ENCODE data around the gene DISP2. TPM values are rescaled to one million over a fixed set of nuclear protein-coding genes. Genes with fewer than 3 reads are reported as not detected.

The DISP2 gene
- total RNA-seq, 1 donor from 2014 or later: 3.7 TPM

DNA sequence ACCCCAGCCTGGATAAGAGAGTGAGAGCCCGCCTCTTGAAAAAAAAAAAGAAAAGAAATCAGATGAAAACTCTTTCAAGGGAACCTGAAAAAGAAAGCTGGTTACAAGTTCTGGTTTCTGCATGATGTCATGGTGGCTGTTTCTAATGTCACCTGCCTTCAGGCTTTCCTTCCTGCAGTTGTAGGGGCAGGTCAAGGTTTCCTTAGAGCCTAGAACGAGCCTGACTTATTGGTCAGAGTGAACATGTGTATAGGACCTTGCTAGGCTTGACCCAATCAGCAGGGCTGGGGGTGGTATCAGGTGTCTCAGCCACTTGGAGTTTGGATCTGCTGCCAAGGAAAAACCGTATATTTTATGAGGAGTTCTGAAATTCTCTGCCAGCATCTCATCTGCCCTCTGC is 51.3 kb downstream of the DISP2 start:
- DNase-seq (ENCODE audit: low read depth) (no peak), FAIRE-seq (no peak)
- Histone ChIP-seq H2AFZ (ENCODE audit: low read depth, low read length) (no peak overlapping the region), H3K4me3 (ENCODE audit: insufficient read depth, low read depth, low read length) (no peak overlapping the region), H4K20me1 (ENCODE audit: insufficient read depth, low read length) (peaks cover 30% of the 10 kb centered on the region), H3K9me3 (ENCODE audit: insufficient read depth, low read depth, low read length) (no peaks in the 10 kb centered on the region), H3K79me2 (ENCODE audit: insufficient read depth, low read length) (peaks cover 23% of the 10 kb centered on the region), H3K4me2 (ENCODE audit: low read length) (no peak overlapping the region), H3K36me3 (ENCODE audit: insufficient read depth, low read length) (peaks cover 22% of the 10 kb centered on the region), H3K27ac (ENCODE audit: low read depth, low read length) (no peak overlapping the region), H3K27me3 (ENCODE audit: insufficient read depth, low read length) (no peaks in the 10 kb centered on the region), H3K9ac (ENCODE audit: low read length) (no peak overlapping the region), H3K4me1 (ENCODE audit: insufficient read depth, low read length) (peaks cover 15% of the 10 kb centered on the region)
- peaks cover 3% of the 10 kb centered on the region for H3K9me3 Mint-ChIP-seq (ENCODE audit: unreplicated experiment)
- H3K27me3 Mint-ChIP-seq (ENCODE audit: low read depth, unreplicated experiment): no peaks in the 10 kb centered on the region
- H3K4me1 Mint-ChIP-seq (ENCODE audit: low read depth, unreplicated experiment): peaks cover 10% of the 10 kb centered on the region
- no peak overlapping the region for H3K27ac Mint-ChIP-seq (ENCODE audit: unreplicated experiment)
- no peak overlapping the region for H3K4me3 Mint-ChIP-seq (ENCODE audit: unreplicated experiment)
- H3K36me3 Mint-ChIP-seq (ENCODE audit: low read depth, unreplicated experiment): peaks cover 29% of the 10 kb centered on the region
- TF ChIP-seq, protein P1, sequence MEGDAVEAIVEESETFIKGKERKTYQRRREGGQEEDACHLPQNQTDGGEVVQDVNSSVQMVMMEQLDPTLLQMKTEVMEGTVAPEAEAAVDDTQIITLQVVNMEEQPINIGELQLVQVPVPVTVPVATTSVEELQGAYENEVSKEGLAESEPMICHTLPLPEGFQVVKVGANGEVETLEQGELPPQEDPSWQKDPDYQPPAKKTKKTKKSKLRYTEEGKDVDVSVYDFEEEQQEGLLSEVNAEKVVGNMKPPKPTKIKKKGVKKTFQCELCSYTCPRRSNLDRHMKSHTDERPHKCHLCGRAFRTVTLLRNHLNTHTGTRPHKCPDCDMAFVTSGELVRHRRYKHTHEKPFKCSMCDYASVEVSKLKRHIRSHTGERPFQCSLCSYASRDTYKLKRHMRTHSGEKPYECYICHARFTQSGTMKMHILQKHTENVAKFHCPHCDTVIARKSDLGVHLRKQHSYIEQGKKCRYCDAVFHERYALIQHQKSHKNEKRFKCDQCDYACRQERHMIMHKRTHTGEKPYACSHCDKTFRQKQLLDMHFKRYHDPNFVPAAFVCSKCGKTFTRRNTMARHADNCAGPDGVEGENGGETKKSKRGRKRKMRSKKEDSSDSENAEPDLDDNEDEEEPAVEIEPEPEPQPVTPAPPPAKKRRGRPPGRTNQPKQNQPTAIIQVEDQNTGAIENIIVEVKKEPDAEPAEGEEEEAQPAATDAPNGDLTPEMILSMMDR (IDR thresholded peaks at IDR 0.05; ENCODE audit: insufficient read depth, low read depth, low read length): no peak
- no peak for TF ChIP-seq EZH2 (IDR thresholded peaks at IDR 0.05; ENCODE audit: insufficient read depth, low read length)

DNA sequence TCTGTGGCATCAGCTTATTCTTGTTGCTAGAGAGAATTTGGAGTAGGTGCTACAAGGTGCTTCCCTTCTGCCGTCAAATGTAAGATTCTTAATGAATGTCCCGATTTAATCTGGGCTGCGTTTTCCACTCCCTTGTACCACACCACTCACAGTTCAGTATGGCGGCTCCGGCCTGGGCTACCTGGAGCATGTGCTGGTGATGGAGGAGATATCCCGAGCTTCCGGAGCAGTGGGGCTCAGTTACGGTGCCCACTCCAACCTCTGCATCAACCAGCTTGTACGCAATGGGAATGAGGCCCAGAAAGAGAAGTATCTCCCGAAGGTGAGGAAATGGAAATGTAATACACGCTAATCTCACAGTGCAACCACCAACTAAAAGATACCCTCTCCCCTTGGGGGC is 52.5 kb downstream of the DISP2 start:
- peaks cover 3% of the 10 kb centered on the region for H3K9me3 Mint-ChIP-seq (ENCODE audit: unreplicated experiment)
- no peak overlapping the region for H3K4me3 Mint-ChIP-seq (ENCODE audit: unreplicated experiment)
- Histone ChIP-seq H3K4me2 (ENCODE audit: low read length) (no peak overlapping the region), H3K4me3 (ENCODE audit: insufficient read depth, low read depth, low read length) (no peak overlapping the region), H3K4me1 (ENCODE audit: insufficient read depth, low read length) (peaks cover 10% of the 10 kb centered on the region), H4K20me1 (ENCODE audit: insufficient read depth, low read length) (peaks cover 30% of the 10 kb centered on the region), H3K27ac (ENCODE audit: low read depth, low read length) (no peak overlapping the region), H3K9ac (ENCODE audit: low read length) (no peak overlapping the region), H3K36me3 (ENCODE audit: insufficient read depth, low read length) (peaks cover 30% of the 10 kb centered on the region), H3K9me3 (ENCODE audit: insufficient read depth, low read depth, low read length) (no peaks in the 10 kb centered on the region), H3K79me2 (ENCODE audit: insufficient read depth, low read length) (peaks cover 23% of the 10 kb centered on the region), H3K27me3 (ENCODE audit: insufficient read depth, low read length) (no peaks in the 10 kb centered on the region), H2AFZ (ENCODE audit: low read depth, low read length) (no peak overlapping the region)
- no peak for FAIRE-seq
- no peak for TF ChIP-seq EZH2 (IDR thresholded peaks at IDR 0.05; ENCODE audit: insufficient read depth, low read length)
- TF ChIP-seq, protein P1 (IDR thresholded peaks at IDR 0.05; ENCODE audit: insufficient read depth, low read depth, low read length): no peak
- peaks cover 9% of the 10 kb centered on the region for H3K4me1 Mint-ChIP-seq (ENCODE audit: low read depth, unreplicated experiment)
- DNase-seq (ENCODE audit: low read depth): no peak
- no peaks in the 10 kb centered on the region for H3K27me3 Mint-ChIP-seq (ENCODE audit: low read depth, unreplicated experiment)
- no peak overlapping the region for H3K27ac Mint-ChIP-seq (ENCODE audit: unreplicated experiment)
- peaks cover 33% of the 10 kb centered on the region for H3K36me3 Mint-ChIP-seq (ENCODE audit: low read depth, unreplicated experiment)

DNA sequence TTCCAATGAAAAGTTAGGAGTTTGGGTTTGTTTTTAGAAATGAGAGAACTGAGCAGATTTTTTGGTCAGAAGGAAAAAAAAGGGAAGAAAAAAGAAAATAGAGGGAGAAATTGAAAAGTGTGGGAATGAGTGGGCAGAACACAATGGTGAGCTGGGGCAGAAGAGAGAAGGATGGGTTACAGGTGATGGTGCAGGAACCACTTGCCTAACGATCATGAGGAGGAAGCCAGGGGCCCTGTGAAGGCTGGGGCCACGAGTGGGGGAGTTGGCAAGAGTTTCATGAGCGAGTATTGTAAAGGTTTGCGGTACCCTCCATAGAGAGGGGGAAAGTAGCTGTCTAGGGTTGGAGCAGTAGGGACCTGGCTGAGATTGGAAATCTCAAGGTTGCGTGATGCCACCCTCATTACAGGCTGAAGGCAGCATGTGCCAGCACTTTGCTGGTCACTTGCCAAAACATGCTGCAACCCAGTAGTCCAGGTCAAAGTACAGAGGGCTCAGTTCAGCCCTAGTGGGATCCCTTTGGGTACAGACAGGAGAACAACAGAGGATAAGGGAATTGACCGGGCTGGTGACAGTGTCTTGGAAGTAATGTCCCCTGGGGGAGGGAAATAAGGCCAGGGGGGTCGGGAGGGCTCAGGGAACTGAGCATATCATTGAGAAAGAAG is 54.2 kb downstream of the DISP2 start:
- Histone ChIP-seq H3K9me3 (ENCODE audit: insufficient read depth, low read depth, low read length) (no peaks in the 10 kb centered on the region), H3K27me3 (ENCODE audit: insufficient read depth, low read length) (no peaks in the 10 kb centered on the region), H3K4me1 (ENCODE audit: insufficient read depth, low read length) (peaks cover under 1% of the 10 kb centered on the region), H3K9ac (ENCODE audit: low read length) (no peak overlapping the region), H3K4me2 (ENCODE audit: low read length) (no peak overlapping the region), H3K79me2 (ENCODE audit: insufficient read depth, low read length) (peaks cover 8% of the 10 kb centered on the region), H3K27ac (ENCODE audit: low read depth, low read length) (no peak overlapping the region), H2AFZ (ENCODE audit: low read depth, low read length) (no peak overlapping the region), H3K36me3 (ENCODE audit: insufficient read depth, low read length) (peaks cover 35% of the 10 kb centered on the region), H4K20me1 (ENCODE audit: insufficient read depth, low read length) (peaks cover 27% of the 10 kb centered on the region), H3K4me3 (ENCODE audit: insufficient read depth, low read depth, low read length) (no peak overlapping the region)
- FAIRE-seq: no peak
- Mint-ChIP-seq H3K9me3 (ENCODE audit: unreplicated experiment) (peaks cover 3% of the 10 kb centered on the region), H3K4me3 (ENCODE audit: unreplicated experiment) (peak overlapping the region; percentile 4), H3K27ac (ENCODE audit: unreplicated experiment) (no peak overlapping the region), H3K4me1 (ENCODE audit: low read depth, unreplicated experiment) (peaks cover 4% of the 10 kb centered on the region), H3K27me3 (ENCODE audit: low read depth, unreplicated experiment) (no peaks in the 10 kb centered on the region), H3K36me3 (ENCODE audit: low read depth, unreplicated experiment) (peaks cover 33% of the 10 kb centered on the region)
- no peak for DNase-seq (ENCODE audit: low read depth)
- TF ChIP-seq, protein P1 (IDR thresholded peaks at IDR 0.05; ENCODE audit: insufficient read depth, low read depth, low read length): no peak
- TF ChIP-seq EZH2 (IDR thresholded peaks at IDR 0.05; ENCODE audit: insufficient read depth, low read length): no peak
